Erythroblast (primary cell): Measurements from ENCODE around the gene MOCS3.

Experiments
- GATA1 ChIP-seq: IDR thresholded peaks from 2 replicates; pipeline ENCODE4 v1.6.1; 2011; ENCODE audit warnings: low read depth, mild to moderate bottlenecking, control low read depth, low read length, moderate library complexity
- POLR2A ChIP-seq: IDR thresholded peaks from 2 replicates; pipeline ENCODE4 v1.6.1; 2011; ENCODE audit warnings: mild to moderate bottlenecking, low read length

DNA sequence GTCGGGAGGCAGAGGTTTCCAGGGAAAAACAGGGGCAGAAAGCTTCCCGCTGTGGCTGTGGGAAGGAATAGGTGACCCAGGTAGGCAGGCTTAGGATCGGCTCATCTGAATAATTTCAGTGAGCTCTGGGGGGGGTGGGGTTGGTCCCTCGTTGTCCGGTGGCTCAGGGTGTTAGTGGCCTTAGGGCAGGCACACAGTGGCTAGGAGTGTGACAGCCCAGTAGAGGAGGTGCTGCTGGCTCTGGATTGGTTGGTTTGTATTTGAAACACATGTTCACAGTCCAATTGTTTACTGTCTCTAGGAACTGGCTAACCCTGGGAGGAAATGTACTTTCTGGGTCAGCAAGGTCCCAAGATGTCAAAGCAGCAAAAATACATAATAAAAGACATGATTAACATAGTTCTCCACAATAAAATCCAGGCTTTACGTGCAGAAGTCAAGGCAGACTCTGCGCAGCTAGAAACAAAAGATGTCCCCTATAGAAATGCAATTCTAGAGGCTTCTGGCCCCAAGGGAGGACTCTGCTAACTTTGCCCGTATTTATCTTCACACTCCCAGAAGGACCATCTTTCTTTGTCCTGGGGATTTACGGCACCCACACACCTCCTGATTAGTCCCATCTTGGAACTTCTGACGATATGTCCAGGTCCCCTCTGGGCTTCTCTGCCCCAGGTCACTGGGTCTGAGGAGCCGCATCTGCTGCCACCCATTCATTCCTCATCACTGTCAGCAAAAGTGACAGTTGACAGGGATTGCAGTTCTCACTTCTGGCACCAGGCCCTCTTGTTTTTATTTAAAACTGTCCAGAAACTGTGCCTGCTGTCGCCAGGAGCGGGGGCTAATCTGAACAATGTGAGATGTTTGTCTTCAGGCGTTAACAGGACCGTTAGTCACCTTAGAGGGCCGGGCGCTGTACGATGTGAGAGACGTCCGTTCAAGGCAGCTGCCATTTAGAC is 18.7 kb downstream of the MOCS3 start:
- TF ChIP-seq POLR2A (no peak), GATA1 (no peak)
